Psoas muscle (tissue), 8 donors: Measurements from ENCODE around the gene KLF3. TPM values are rescaled to one million over a fixed set of nuclear protein-coding genes. Genes with fewer than 3 reads are reported as not detected.

Source experiments
- ATAC-seq, 4 donors: fragments of 200-7000 bp; cut with Tn5 transposase; one replicate each; pipeline ENCODE4 v1.9.1; 2020; ENCODE audit warnings: moderate library complexity in 3 of 4, mild to moderate bottlenecking in 2 of 4
- DNase-seq, 2 donors: peaks; one replicate each; pipeline ENCODE4 v3.0.0-alpha.2; 2020
- H3K27ac ChIP-seq: fragments of 200-600 bp; one replicate; pipeline ENCODE4 v1.8.0; 2022
- H3K27me3 ChIP-seq, 3 donors: fragments of 200-600 bp in 1 of 3; one replicate each; pipeline versions ENCODE4 v1.6.1 to v1.8.0; 2013 to 2022; ENCODE audit warnings: low read length in 2 of 3, mild to moderate bottlenecking in 2 of 3, moderate library complexity in 1 of 3; ENCODE audit not compliant: insufficient read depth in 3 of 3
- H3K36me3 ChIP-seq, 2 donors: fragments of 200-600 bp in 1 of 2; one replicate each; pipeline versions ENCODE4 v1.6.1 to v1.8.0; 2013 to 2022; ENCODE audit warnings: low read depth in 1 of 2, mild to moderate bottlenecking in 1 of 2, moderate library complexity in 1 of 2; ENCODE audit not compliant: insufficient read depth in 1 of 2
- H3K4me1 ChIP-seq: fragments of 200-600 bp; one replicate; pipeline ENCODE4 v1.8.0; 2022
- H3K4me3 ChIP-seq: fragments of 200-600 bp; one replicate; pipeline ENCODE4 v1.8.0; 2022; ENCODE audit warnings: mild to moderate bottlenecking
- H3K9me3 ChIP-seq: fragments of 200-600 bp; one replicate; pipeline ENCODE4 v1.8.0; 2022
- WGBS, 3 donors: extraction: QIAGEN DNeasy Blood & Tissue Kit; methylation state at CpG; one replicate each; pipeline versions ENCODE4 v1.1.6 to v1.1.7; 2013; 5-methylcytosine and 5-hydroxymethylcytosine counted together
- intact Hi-C, 2 donors: fragments of 100-400 bp; cut with DNase I; formaldehyde crosslinking; loops; one replicate each; pipeline versions ENCODE4 v1.11.0 to v1.14.2; 2022
- polyA plus RNA-seq, 3 donors: library from polyadenylated mRNA; stranded (reverse); fragments of 200-250 nt; gene quantifications; one replicate each; pipeline ENCODE4 v1.2.3, GENCODE V29; 2013
- total RNA-seq, 4 donors: library from RNA; stranded (reverse); fragmentation: NEBNext Ultra II Directional in 2 of 4; extraction: Animal tissue kit (Norgen Biotek cat#: 25700) in 2 of 4; gene quantifications; one replicate each; pipeline versions ENCODE4 v1.2.1 to v1.2.4, GENCODE V29; 2021 to 2023
- TF ChIP-seq, protein P1 (sequence below): fragments of 200-600 bp; IDR thresholded peaks from one replicate; pipeline ENCODE4 v1.8.0; 2022; ENCODE audit warnings: antibody characterized with exemption
- donor health status: healthy with polysubstance abuse.
- donor health status: DM: no; HTN: no; CAD: no; lungs with moderate emphysema.
- donor health status: Bipolar disorder and iron deficiency.
- donor health status: healthy.
- donor health status: DM: yes; HTN: yes; CAD: no.
- donor health status: DM: no; HTN: no; CAD: no.
- donor health status: DM: no; HTN: no; CAD: no.
- donor health status: DM: yes; HTN: yes; CAD: no.

KLF3 gene
- total and polyA plus RNA-seq, 7 donors, result 8.9 to 29.1 (median 14.7) TPM

DNA sequence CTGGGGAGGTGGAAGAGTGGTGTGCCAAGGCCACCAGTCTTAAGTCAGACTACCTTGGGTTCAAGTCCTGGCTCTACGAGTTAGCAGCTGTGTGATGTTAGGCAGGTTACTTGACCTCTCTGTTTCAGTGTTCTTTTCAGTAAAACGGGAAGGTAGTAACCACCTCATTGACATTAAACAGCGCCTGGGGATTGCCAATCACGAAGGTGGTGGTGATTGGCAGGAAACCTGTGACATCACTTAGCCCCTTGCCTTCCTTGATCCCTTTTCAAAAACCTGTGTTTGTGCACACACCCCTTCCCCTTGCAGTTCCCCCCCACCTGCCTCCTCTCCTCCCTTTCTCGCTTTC, 7.6 kb downstream of the KLF3 start:
- no peak for ATAC-seq
- 58 to 74% (median 66%) methylated on average over 5 of the region's 5 CpGs for WGBS, 3 donors
- Histone ChIP-seq H3K4me1 (peaks cover 96% of the 10 kb centered on the region), H3K36me3 (no peaks in the 10 kb centered on the region), H3K27me3 (no peaks in the 10 kb centered on the region), H3K27ac (peak overlapping the region; percentile 71), H3K9me3 (no peaks in the 10 kb centered on the region), H3K4me3 (peak overlapping the region; percentile 5)
- intact Hi-C loops, result loop anchor here in 1 of 2 donors (10.0 kb wide), 1 partner anchor 607 kb away; no protein-coding TSS in a partner anchor
- TF ChIP-seq, protein P1, sequence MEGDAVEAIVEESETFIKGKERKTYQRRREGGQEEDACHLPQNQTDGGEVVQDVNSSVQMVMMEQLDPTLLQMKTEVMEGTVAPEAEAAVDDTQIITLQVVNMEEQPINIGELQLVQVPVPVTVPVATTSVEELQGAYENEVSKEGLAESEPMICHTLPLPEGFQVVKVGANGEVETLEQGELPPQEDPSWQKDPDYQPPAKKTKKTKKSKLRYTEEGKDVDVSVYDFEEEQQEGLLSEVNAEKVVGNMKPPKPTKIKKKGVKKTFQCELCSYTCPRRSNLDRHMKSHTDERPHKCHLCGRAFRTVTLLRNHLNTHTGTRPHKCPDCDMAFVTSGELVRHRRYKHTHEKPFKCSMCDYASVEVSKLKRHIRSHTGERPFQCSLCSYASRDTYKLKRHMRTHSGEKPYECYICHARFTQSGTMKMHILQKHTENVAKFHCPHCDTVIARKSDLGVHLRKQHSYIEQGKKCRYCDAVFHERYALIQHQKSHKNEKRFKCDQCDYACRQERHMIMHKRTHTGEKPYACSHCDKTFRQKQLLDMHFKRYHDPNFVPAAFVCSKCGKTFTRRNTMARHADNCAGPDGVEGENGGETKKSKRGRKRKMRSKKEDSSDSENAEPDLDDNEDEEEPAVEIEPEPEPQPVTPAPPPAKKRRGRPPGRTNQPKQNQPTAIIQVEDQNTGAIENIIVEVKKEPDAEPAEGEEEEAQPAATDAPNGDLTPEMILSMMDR, result no peak
- DNase-seq, result no peak

- no peaks in the 10 kb centered on the region for H3K36me3 ChIP-seq
- peak overlapping the region; percentile 71 for H3K27ac ChIP-seq
- H3K4me1 ChIP-seq, result peaks cover 92% of the 10 kb centered on the region
- H3K4me3 ChIP-seq, result peak overlapping the region; percentile 5
- DNase-seq (no peak), ATAC-seq (no peak)
- 64 to 86% (median 72%) methylated on average over 3 of the region's 3 CpGs for WGBS, 3 donors
- H3K9me3 ChIP-seq, result no peaks in the 10 kb centered on the region
- TF ChIP-seq, protein P1, result no peak
- intact Hi-C loops, result loop anchor here (2.0 to 10.0 kb wide), 3 partner anchors 353 to 607 kb away; no protein-coding TSS in a partner anchor
- H3K27me3 ChIP-seq, result no peaks in the 10 kb centered on the region
Observed at GRCh38 chr4:38672074-38672396, 8.0 kb downstream of the KLF3 start.

DNA sequence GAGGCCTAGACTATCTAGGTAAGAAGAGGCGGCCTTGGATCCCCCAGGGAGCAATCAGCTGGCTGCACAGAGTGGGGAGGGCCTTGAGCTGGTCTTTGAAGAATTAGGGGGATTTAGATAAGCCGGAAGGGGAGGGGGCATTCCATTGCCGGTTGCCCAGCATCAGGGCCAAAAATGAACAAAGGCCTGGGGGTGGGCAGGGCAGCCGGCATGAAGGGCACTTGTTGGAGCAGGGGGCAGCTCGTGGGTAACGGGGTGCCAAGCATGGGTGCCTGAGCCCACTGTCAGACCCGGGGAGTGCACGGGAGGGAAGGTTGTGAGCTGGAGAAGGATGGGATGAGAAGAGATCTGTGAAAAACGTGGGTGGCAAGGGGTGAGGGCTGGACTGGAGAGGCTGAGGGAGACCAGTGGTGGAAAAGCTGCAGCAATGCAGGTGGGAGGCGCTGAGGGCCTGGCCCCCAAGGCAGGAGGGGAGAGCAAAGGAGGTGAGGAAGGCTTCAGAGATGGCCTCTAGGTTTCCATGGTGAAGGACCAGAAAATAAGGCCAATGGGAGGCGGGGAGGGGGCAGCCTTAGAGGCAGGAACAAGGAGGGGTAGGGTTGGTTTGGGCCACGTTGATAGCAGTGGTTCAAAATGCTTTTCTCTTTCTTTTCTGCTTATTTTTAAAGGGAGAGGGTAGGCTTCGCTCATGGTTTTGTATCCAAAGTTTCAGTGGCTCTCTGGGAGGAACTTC, 8.6 kb downstream of the KLF3 start:
- peak in 2 of 4 donors; percentile 7 to 13 for ATAC-seq
- no peaks in the 10 kb centered on the region for H3K27me3 ChIP-seq
- TF ChIP-seq, protein P1, result no peak
- WGBS, 3 donors, result 48 to 52% (median 49%) methylated on average over 12 to 13 of the region's 13 CpGs
- H3K4me3 ChIP-seq, result peak overlapping the region; percentile 5
- no peaks in the 10 kb centered on the region for H3K36me3 ChIP-seq
- no peaks in the 10 kb centered on the region for H3K9me3 ChIP-seq
- H3K27ac ChIP-seq, result peak overlapping the region; percentile 71
- no peak for DNase-seq
- H3K4me1 ChIP-seq, result peaks cover 93% of the 10 kb centered on the region
- intact Hi-C loops, result loop anchor here (2.0 to 10.0 kb wide), 3 partner anchors 354 to 608 kb away; no protein-coding TSS in a partner anchor

- Histone ChIP-seq H3K36me3 (no peaks in the 10 kb centered on the region), H3K4me3 (no peak overlapping the region), H3K27me3 (no peaks in the 10 kb centered on the region), H3K9me3 (no peaks in the 10 kb centered on the region), H3K27ac (peak overlapping the region; percentile 71), H3K4me1 (peaks cover 91% of the 10 kb centered on the region)
- intact Hi-C loops, result loop anchor here (2.0 to 10.0 kb wide), 3 partner anchors 355 to 609 kb away; no protein-coding TSS in a partner anchor
- DNase-seq, result peak in 1 of 2 donors; percentile 68
- 29 to 38% (median 35%) methylated on average over 7 of the region's 7 CpGs for WGBS, 3 donors
- ATAC-seq, result peak in 3 of 4 donors; percentile 40 to 51 (median 44)
- TF ChIP-seq, protein P1, result no peak
Observed at GRCh38 chr4:38673130-38673978, 9.4 kb downstream of the KLF3 start.
